Natural killer cell treated with Interleukin-12 subunit alpha and Interleukin-12 subunit beta and Interleukin-15 and Interleukin-18, amount 100 ng/mL, for 72 hours (primary cell): ENCODE results near the gene MYO7A. TPM values are rescaled to one million over a fixed set of nuclear protein-coding genes. Genes with fewer than 3 reads are reported as not detected.

Experiments
- ATAC-seq, 2 donors: fragments of 150-1000 bp; cut with Tn5 transposase in 1 of 2; sonication (Bioruptor Pico), chemical (Tn5 transposase) in 1 of 2; 2 replicates each; pipeline ENCODE4 v1.10.0; 2021
- DNase-seq: peaks from one replicate; pipeline ENCODE4 v3.0.0; 2022; ENCODE audit warnings: low spot score
- H3K27ac Mint-ChIP-seq, 2 donors: 1 replicate in 1 of 2; 2 replicates in 1 of 2; pipeline ENCODE4 v1.8.0; 2022; ENCODE audit warnings: mixed read lengths in 2 of 2, mild to moderate bottlenecking in 1 of 2, moderate library complexity in 1 of 2
- H3K27me3 Mint-ChIP-seq, 2 donors: 1 replicate in 1 of 2; 2 replicates in 1 of 2; pipeline ENCODE4 v1.8.0; 2022; ENCODE audit warnings: mixed read lengths in 2 of 2
- H3K36me3 Mint-ChIP-seq: one replicate; pipeline ENCODE4 v1.8.0; 2022; ENCODE audit warnings: mixed read lengths
- H3K4me1 Mint-ChIP-seq, 2 donors: 1 replicate in 1 of 2; 2 replicates in 1 of 2; pipeline ENCODE4 v1.8.0; 2022; ENCODE audit warnings: low read depth in 2 of 2, mixed read lengths in 2 of 2, mild to moderate bottlenecking in 1 of 2
- H3K4me3 Mint-ChIP-seq: one replicate; pipeline ENCODE4 v1.8.0; 2022; ENCODE audit warnings: mixed read lengths
- H3K9me3 Mint-ChIP-seq: 2 replicates; pipeline ENCODE4 v1.8.0; 2022; ENCODE audit warnings: mixed read lengths
- total RNA-seq, 2 donors: library from RNA; stranded (reverse); gene quantifications; one replicate each; pipeline ENCODE4 v1.2.3, GENCODE V29; 2022

MYO7A gene
- total RNA-seq, 2 donors from 2014 or later, result 0.05 TPM; not detected in 1

GRCh38 chr11:77170107-77170506 lies 42.1 kb downstream of the MYO7A start:
- Mint-ChIP-seq H3K9me3 (no peaks in the 10 kb centered on the region), H3K4me3 (no peak overlapping the region), H3K27ac (no peak overlapping the region), H3K4me1 (no peaks in the 10 kb centered on the region), H3K27me3 (peaks cover 0 to 3% of the 10 kb centered on the region in 2 donors), H3K36me3 (no peaks in the 10 kb centered on the region)
- no peak for ATAC-seq
- DNase-seq, result no peak

GRCh38 chr11:77171254-77171653 lies 43.2 kb downstream of the MYO7A start:
- no peaks in the 10 kb centered on the region for H3K9me3 Mint-ChIP-seq
- no peaks in the 10 kb centered on the region for H3K36me3 Mint-ChIP-seq
- no peak overlapping the region for H3K27ac Mint-ChIP-seq
- no peak overlapping the region for H3K4me3 Mint-ChIP-seq
- no peaks in the 10 kb centered on the region for H3K4me1 Mint-ChIP-seq
- ATAC-seq, result no peak
- H3K27me3 Mint-ChIP-seq, result peaks cover 0 to 3% of the 10 kb centered on the region in 2 donors
- DNase-seq, result no peak

DNA sequence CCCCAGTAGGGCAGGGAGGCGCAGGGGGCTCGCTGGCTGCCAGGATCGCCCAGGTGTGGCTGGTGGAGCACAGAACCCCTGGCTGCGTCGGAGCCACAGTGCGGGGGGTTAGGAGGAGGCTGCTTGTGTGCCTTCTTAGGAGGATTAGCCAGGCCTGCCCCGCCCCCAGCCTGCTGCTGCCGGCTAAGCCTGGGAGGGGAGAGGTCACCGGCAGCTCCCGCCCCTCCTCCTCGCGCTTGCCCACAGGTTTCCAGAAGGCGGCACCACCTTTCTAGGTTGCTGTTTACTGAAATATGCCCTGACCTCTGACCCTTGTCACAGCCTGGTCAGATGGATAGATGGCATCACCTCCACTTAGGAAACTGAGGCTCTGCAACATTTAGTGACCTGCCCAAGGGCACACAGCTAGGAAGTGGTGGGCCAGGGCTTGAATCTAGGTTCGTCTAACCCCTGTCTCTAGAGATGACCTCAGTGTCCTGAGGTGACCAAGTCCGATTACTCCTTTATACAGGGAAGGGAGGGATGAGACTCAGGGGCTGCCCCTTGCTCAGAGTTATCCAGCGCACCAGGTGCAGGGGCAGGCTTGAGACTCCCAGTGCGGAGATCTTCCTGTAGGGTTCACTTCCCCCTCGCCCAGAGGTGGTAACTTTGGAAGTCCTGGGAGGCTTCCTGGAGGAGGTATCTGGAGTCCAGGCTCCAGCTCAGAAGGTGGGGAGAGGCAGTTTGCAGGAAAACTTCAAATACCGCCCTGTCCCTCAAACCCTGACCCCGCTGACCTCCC lies 44.0 kb downstream of the MYO7A start:
- H3K4me1 Mint-ChIP-seq, result no peaks in the 10 kb centered on the region
- no peak overlapping the region for H3K27ac Mint-ChIP-seq
- ATAC-seq (no peak), DNase-seq (no peak)
- no peak overlapping the region for H3K4me3 Mint-ChIP-seq
- H3K9me3 Mint-ChIP-seq, result no peaks in the 10 kb centered on the region
- H3K36me3 Mint-ChIP-seq, result no peaks in the 10 kb centered on the region
- H3K27me3 Mint-ChIP-seq, result peaks cover 0 to 3% of the 10 kb centered on the region in 2 donors

DNA sequence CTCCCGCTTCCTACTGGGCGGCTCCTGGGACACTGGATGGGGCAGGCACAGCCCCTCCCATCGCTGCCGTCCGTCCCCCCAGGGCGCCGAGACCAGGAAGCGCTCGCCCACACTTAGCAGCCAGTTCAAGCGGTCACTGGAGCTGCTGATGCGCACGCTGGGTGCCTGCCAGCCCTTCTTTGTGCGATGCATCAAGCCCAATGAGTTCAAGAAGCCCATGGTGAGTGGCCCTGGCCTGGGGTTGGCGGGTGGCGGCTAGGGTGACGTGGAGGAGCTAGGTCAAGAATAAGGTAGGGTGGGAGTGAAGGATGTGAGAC lies 44.6 kb downstream of the MYO7A start:
- no peaks in the 10 kb centered on the region for H3K4me1 Mint-ChIP-seq
- no peaks in the 10 kb centered on the region for H3K36me3 Mint-ChIP-seq
- no peak for ATAC-seq
- no peak overlapping the region for H3K4me3 Mint-ChIP-seq
- DNase-seq, result no peak
- H3K27me3 Mint-ChIP-seq, result peaks cover 0 to 3% of the 10 kb centered on the region in 2 donors
- no peaks in the 10 kb centered on the region for H3K9me3 Mint-ChIP-seq
- H3K27ac Mint-ChIP-seq, result no peak overlapping the region

DNA sequence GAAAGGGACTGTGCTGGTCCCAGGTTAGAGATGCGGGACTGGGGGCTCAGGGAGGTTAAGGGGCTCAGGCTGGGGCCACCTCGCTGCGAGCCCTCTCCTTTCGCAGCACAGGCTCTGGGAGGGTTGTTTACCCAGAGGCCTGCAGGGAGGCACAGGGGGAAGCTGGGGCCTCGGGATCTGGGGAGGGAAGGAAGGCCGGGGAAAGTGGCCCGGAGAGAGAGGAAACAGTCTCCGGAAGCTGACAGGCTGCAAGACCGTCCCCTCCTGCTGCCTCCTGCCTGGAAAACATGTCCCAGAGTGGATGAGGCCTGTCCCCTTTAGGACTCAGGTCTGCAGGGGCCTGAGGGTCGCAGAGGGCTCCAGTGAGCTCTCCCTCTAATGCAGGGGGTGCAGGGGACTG lies 45.4 kb downstream of the MYO7A start:
- no peaks in the 10 kb centered on the region for H3K27me3 Mint-ChIP-seq
- H3K9me3 Mint-ChIP-seq, result no peaks in the 10 kb centered on the region
- no peak for DNase-seq
- H3K4me3 Mint-ChIP-seq, result no peak overlapping the region
- no peaks in the 10 kb centered on the region for H3K4me1 Mint-ChIP-seq
- ATAC-seq, result no peak
- no peaks in the 10 kb centered on the region for H3K36me3 Mint-ChIP-seq
- H3K27ac Mint-ChIP-seq, result no peak overlapping the region

- Mint-ChIP-seq H3K4me1 (no peaks in the 10 kb centered on the region), H3K36me3 (no peaks in the 10 kb centered on the region), H3K4me3 (no peak overlapping the region), H3K27me3 (no peaks in the 10 kb centered on the region), H3K9me3 (no peaks in the 10 kb centered on the region), H3K27ac (no peak overlapping the region)
- ATAC-seq (no peak), DNase-seq (no peak)
Measured at GRCh38 chr11:77174559-77174958, 46.5 kb downstream of the MYO7A start.

GRCh38 chr11:77175021-77175842 lies 47.2 kb downstream of the MYO7A start:
- DNase-seq, result no peak
- H3K9me3 Mint-ChIP-seq, result no peaks in the 10 kb centered on the region
- no peak overlapping the region for H3K4me3 Mint-ChIP-seq
- H3K36me3 Mint-ChIP-seq, result no peaks in the 10 kb centered on the region
- no peaks in the 10 kb centered on the region for H3K4me1 Mint-ChIP-seq
- H3K27ac Mint-ChIP-seq, result no peak overlapping the region
- no peaks in the 10 kb centered on the region for H3K27me3 Mint-ChIP-seq
- no peak for ATAC-seq

GRCh38 chr11:77175869-77176539 lies 48.0 kb downstream of the MYO7A start:
- DNase-seq (no peak), ATAC-seq (no peak)
- H3K27me3 Mint-ChIP-seq, result no peaks in the 10 kb centered on the region
- H3K9me3 Mint-ChIP-seq, result no peaks in the 10 kb centered on the region
- H3K27ac Mint-ChIP-seq, result no peak overlapping the region
- H3K36me3 Mint-ChIP-seq, result no peaks in the 10 kb centered on the region
- no peaks in the 10 kb centered on the region for H3K4me1 Mint-ChIP-seq
- no peak overlapping the region for H3K4me3 Mint-ChIP-seq

DNA sequence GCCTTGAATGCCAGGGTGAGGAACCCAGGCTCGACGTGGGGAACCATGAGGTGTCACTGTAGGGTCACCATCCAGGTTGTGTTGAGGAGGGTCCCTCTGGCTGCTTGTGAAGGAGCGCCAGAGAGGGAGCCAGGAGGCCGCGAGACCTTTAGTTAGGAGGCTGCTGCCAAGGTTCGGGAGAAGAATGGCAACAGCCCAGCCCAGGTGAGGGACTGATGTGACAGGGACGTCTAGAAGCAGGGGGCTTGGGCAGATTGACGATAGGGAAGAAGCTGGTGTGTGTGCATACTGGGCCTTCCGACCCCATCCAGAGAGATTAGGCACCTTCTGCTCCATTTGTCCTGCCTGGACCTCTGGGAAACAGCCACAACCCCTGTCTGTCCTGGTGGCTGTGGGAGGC lies 49.0 kb downstream of the MYO7A start:
- DNase-seq (no peak), ATAC-seq (no peak)
- H3K4me1 Mint-ChIP-seq, result no peaks in the 10 kb centered on the region
- H3K36me3 Mint-ChIP-seq, result no peaks in the 10 kb centered on the region
- H3K27ac Mint-ChIP-seq, result no peak overlapping the region
- no peaks in the 10 kb centered on the region for H3K9me3 Mint-ChIP-seq
- no peak overlapping the region for H3K4me3 Mint-ChIP-seq
- no peaks in the 10 kb centered on the region for H3K27me3 Mint-ChIP-seq

GRCh38 chr11:77178150-77178549 lies 50.1 kb downstream of the MYO7A start:
- DNase-seq (no peak), ATAC-seq (no peak)
- Mint-ChIP-seq H3K4me3 (no peak overlapping the region), H3K36me3 (no peaks in the 10 kb centered on the region), H3K4me1 (no peaks in the 10 kb centered on the region), H3K27me3 (no peaks in the 10 kb centered on the region), H3K27ac (no peak overlapping the region), H3K9me3 (no peaks in the 10 kb centered on the region)

- ATAC-seq, result no peak
Measured at GRCh38 chr11:77179048-77179447, 51.0 kb downstream of the MYO7A start.

DNA sequence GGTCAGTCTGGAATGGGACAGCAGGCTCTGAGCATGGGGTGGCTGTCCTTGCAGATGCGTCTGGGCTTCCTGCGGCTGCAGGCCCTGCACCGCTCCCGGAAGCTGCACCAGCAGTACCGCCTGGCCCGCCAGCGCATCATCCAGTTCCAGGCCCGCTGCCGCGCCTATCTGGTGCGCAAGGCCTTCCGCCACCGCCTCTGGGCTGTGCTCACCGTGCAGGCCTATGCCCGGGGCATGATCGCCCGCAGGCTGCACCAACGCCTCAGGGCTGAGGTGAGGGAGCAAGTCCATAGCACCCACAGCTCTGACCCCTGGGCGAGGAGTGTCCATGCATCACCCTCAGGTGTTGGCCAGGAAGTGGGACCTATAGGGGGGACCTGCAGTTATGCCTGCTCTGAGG lies 51.6 kb downstream of the MYO7A start:
- Mint-ChIP-seq H3K4me3 (no peak overlapping the region), H3K27me3 (no peaks in the 10 kb centered on the region), H3K36me3 (no peaks in the 10 kb centered on the region), H3K4me1 (no peaks in the 10 kb centered on the region), H3K27ac (no peak overlapping the region), H3K9me3 (no peaks in the 10 kb centered on the region)
- ATAC-seq (no peak), DNase-seq (no peak)

More at GRCh38 chr11:77179048-77179447, 51.0 kb downstream of the MYO7A start:
- Mint-ChIP-seq H3K4me1 (no peaks in the 10 kb centered on the region), H3K9me3 (no peaks in the 10 kb centered on the region), H3K27ac (no peak overlapping the region), H3K4me3 (no peak overlapping the region), H3K36me3 (no peaks in the 10 kb centered on the region), H3K27me3 (no peaks in the 10 kb centered on the region)
- no peak for DNase-seq

DNA sequence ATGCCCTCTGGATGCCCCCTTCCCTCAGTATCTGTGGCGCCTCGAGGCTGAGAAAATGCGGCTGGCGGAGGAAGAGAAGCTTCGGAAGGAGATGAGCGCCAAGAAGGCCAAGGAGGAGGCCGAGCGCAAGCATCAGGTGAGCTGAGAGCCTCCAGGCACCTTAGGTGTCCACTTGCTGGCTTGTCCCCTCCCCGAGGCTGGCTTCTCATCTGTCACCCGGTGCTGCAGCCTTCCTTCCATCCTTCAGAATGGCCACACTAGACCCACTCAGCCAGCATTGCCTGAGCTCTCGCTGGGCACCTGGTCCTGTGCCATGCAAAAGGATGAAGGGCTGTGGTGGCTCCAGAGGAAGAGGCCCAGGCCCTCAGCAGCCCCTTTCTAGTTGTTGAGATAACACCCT lies 52.3 kb downstream of the MYO7A start:
- Mint-ChIP-seq H3K4me3 (no peak overlapping the region), H3K27ac (no peak overlapping the region), H3K27me3 (no peaks in the 10 kb centered on the region), H3K36me3 (no peaks in the 10 kb centered on the region), H3K4me1 (no peaks in the 10 kb centered on the region), H3K9me3 (no peaks in the 10 kb centered on the region)
- ATAC-seq (no peak), DNase-seq (no peak)

DNA sequence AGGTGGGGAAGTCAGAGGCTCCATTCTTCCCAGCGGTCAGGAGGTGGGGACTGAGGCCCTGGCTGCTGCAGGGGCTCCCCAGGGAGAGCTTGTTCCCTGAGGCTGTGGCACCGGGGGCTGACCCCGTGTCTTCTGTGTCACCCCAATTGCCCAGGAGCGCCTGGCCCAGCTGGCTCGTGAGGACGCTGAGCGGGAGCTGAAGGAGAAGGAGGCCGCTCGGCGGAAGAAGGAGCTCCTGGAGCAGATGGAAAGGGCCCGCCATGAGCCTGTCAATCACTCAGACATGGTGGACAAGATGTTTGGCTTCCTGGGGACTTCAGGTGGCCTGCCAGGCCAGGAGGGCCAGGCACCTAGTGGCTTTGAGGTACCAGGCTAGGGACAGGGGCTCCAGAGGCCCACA lies 53.2 kb downstream of the MYO7A start:
- Mint-ChIP-seq H3K36me3 (no peaks in the 10 kb centered on the region), H3K4me1 (no peaks in the 10 kb centered on the region), H3K9me3 (no peaks in the 10 kb centered on the region), H3K27me3 (no peaks in the 10 kb centered on the region), H3K27ac (no peak overlapping the region), H3K4me3 (no peak overlapping the region)
- ATAC-seq (no peak), DNase-seq (no peak)
